ENCODE measurements around the gene MRE11.
"Not testable (repeated sequence)": the region's sequence is repeated elsewhere in the genome, so short reads cannot be mapped to it uniquely, and the experiment has no call there.

Gene MRE11

DNA sequence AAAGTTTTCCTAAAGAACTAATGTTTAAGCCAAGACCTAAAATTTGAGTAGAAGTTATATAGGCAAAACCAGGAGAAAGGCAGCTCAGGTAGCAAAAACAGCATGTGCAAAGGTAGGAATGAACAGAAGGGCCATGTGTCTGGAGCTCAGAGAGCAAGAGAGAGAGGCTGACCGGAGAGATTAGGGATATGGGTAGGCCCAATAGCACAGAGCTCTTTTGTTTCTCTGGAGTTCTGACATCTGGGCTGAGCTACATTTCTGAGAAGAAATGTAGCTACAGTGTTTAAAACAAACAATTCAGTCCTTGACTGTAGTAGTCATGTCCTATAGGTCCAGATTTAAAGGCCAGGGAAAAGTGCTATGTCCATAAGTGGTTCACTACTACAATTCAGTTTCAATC lies 23.1 kb upstream of the MRE11 start:
- no peak for TF ChIP-seq ZFX (IDR thresholded peaks at IDR 0.05)
- TF ChIP-seq, protein P1, sequence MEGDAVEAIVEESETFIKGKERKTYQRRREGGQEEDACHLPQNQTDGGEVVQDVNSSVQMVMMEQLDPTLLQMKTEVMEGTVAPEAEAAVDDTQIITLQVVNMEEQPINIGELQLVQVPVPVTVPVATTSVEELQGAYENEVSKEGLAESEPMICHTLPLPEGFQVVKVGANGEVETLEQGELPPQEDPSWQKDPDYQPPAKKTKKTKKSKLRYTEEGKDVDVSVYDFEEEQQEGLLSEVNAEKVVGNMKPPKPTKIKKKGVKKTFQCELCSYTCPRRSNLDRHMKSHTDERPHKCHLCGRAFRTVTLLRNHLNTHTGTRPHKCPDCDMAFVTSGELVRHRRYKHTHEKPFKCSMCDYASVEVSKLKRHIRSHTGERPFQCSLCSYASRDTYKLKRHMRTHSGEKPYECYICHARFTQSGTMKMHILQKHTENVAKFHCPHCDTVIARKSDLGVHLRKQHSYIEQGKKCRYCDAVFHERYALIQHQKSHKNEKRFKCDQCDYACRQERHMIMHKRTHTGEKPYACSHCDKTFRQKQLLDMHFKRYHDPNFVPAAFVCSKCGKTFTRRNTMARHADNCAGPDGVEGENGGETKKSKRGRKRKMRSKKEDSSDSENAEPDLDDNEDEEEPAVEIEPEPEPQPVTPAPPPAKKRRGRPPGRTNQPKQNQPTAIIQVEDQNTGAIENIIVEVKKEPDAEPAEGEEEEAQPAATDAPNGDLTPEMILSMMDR (conservative IDR thresholded peaks at IDR 0.05) = no peak

DNA sequence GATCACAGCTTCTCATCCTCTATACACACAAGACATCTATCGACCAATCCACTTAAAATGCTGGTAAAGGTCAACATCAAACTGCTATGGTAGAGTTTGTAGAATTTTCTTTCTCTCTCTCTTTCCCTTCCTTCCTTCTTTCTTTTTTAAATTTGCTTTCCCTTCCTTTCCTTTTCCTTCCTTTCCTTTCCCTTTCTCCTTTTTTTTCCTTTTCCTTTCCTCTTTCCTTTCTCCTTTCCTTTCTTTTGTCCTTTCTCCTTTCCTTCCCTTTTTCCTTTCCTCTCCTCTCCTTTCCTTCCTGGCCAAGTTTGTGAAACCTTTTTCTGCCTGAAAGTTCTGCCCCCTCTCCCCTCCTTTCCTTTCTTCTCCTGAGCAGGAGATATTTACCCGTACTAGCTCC lies 21.8 kb upstream of the MRE11 start:
- TF ChIP-seq, protein P1 (conservative IDR thresholded peaks at IDR 0.05) = no peak
- no peak for TF ChIP-seq ZFX (IDR thresholded peaks at IDR 0.05)
- H3K27ac ChIP-seq = no peak overlapping the region

More for the DNA sequence above, 23.1 kb upstream of the MRE11 start:
- no peak overlapping the region for H3K27ac ChIP-seq

DNA sequence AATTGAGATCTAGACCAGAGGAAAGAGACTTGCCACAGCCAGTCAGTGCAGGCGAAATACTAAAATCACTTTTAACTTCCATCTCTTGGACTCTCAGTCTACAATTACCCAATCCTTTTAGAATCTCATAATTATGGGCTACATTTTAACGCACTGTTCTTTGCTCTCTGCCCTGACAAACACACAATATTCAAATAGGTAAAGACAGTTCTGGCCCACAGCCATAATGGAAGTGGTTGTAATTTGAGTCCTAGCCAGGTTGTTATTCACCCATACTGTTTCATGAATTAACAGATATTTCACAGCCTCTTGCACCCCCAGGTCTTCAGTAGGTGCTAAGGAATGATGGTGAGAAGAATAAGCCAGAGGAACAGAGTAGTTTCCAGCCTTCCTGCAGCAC lies 19.4 kb upstream of the MRE11 start:
- TF ChIP-seq ZFX (IDR thresholded peaks at IDR 0.05) = no peak
- TF ChIP-seq, protein P1 (conservative IDR thresholded peaks at IDR 0.05) = no peak
- H3K27ac ChIP-seq = no peak overlapping the region

DNA sequence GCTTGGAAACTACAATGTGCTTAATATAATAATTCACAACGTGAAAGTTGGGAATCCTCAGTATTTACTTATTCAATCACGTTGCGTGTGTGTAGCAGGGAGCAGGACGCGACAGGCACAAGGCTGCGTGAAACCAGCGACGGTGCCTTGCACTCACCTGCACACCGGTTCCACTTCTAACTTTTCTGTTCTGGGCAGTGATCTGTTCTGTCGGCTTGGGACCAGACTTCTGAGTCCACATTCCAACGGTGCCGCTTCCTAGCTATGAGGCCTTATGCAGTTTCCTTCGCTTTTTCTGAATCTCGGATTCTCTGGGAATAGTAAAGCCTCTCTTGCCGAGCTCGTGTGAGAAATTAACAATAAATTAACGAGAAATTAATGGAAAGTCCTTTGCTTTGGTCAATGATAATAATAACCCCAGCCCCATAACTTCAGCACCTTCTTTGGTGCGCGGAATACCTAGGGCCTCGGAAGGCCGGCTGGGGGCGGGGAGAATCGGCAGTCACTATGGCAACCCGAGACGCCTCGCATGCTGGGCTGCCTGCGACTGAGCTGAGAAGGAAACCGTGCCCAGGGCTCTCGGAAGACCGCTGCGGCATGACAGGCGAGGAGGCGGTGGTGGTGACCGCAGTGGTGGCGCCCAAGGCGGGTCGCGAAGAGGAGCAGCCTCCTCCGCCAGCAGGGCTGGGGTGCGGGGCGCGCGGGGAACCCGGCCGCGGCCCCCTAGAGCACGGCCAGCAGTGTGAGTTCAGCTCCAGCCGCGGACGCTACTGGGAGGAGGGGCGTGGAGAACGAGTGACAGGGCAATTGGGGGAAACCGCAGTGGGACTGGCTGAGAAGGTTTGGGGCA lies 18.5 kb upstream of the MRE11 start, which contains the start of gene C11orf97:
TSS of gene C11orf97 (plus strand) at position 530 of the 850 bp plus-strand sequence. CDS start at position 598, 68 bp downstream.
- no peak within 1 kb of the TSS for H3K27ac ChIP-seq
- TF ChIP-seq, protein P1 (conservative IDR thresholded peaks at IDR 0.05) = no peak
- no peak for TF ChIP-seq ZFX (IDR thresholded peaks at IDR 0.05)

DNA sequence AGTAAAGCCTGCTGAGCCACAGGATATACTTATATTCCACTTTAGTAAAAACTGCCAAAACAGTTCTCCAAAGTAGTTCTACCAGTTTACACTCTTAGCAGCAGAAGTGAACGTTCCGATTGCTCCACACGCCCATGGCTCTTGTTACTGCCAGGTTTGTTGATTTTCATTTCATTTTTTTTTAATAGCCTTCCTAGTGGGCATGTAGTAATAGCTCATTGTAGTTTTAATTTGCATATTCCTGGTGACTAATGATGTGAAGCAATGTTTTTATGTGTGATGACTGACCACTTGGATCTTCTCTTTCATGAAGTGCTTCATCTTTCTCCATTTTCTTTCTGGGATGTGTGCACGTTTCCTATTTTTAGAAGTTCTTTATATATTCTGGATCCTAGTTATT lies 13.8 kb upstream of the MRE11 start:
- TF ChIP-seq, protein P1 (conservative IDR thresholded peaks at IDR 0.05) = no peak
- no peak for TF ChIP-seq ZFX (IDR thresholded peaks at IDR 0.05)
- H3K27ac ChIP-seq = no peak overlapping the region

DNA sequence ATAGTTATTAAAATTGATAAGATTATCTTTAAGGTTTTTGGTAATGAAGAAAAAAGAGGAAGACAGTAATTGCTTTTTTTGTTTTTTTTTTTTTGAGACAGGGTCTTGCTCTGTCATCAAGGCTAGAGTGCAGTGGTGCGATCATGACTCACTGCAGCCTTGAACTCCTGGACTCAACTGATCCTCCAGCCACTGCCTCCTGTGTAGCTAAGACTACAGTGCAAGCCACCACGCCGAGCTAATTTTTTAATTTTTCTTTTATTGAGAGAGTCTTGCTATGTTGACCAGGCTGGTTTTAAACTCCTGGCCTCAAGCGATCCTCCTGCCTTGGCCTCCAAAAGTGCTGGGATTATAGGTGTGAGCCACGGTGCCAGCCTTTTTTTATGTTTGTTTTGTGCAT lies 12.9 kb upstream of the MRE11 start:
- H3K27ac ChIP-seq = not testable (repeated sequence)

DNA sequence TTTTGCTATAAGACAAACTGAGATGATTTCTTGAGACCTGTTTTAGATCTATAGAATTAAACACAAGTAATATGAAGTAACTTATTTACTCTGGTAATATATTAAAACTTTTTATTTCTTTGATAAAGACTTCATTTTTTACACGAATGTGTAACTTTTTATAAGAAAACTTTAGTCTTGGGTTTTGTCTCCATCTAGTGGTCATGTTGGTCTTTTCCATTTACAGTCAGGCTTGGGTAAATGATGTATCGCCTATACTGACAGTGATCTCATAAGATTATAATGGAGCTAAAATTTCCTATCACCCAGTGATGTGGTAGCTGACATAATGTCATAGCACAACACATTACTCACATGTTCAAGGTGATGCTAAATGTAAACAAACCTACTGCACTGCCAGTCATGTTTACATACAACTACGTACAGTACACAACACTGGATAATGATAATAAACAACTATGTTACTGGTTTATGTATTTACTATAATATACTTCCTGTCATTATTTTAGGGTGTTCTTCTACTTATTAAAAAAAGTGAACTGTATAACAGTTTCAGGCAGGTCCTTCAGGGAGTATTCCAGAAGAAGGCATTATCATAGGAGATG lies 11.1 kb upstream of the MRE11 start:
- TF ChIP-seq, protein P1 (conservative IDR thresholded peaks at IDR 0.05) = peak; percentile 87
- TF ChIP-seq ZFX (IDR thresholded peaks at IDR 0.05) = no peak
- H3K27ac ChIP-seq = no peak overlapping the region

All from C4-2B (cell line).